A673 (cell line): ENCODE data around the gene HSD17B2.

Source experiments
- CTCF ChIP-seq: fragments of 300-800, 200-600 bp; sonication (generic); conservative IDR thresholded peaks from 2 replicates; pipeline ENCODE4 v1.5.1; 2017; ENCODE audit warnings: low read depth, mild to moderate bottlenecking, antibody characterized with exemption, low read length, moderate library complexity, mixed read lengths
- EZH2 ChIP-seq: fragments of 200-600 bp; sonication (generic); IDR thresholded peaks from 2 replicates; pipeline ENCODE4 v1.6.1; 2017; ENCODE audit warnings: borderline replicate concordance, low read depth, mild to moderate bottlenecking, mixed read lengths, antibody characterized with exemption, low read length; ENCODE audit not compliant: poor library complexity, severe bottlenecking

- no peak for TF ChIP-seq CTCF
- no peak for TF ChIP-seq EZH2
Observed at GRCh38 chr16:82034981-82035612, at the start of gene HSD17B2.
